NCI-H526 treated with DMSO at 0.1 percent for 48 hours (cell line): ENCODE measurements around the gene EMD.

ENCODE experiments used
- DNase-seq: peaks from one replicate; lab custom pipeline; 2025; lab: John Stamatoyannopoulos, UW

The EMD gene

DNA sequence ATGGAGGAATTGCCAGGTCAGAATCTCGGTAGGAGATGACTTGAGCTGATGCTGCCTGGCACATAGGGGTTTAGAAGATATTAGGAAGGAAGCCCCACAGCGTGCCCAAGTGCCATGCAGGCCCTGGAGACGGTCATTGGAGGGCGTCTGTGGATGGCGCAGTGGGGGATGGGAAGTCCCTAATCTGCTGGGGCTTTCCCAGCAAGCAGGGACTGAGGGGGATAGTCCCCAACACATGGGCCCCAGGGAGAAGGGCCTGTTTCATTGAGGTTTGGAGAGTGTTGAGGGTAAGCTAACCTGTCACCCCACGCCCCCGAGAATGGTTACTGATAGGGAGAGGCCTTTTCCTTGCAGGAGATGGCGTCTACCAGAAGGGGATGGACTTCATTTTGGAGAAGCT, 40.1 kb downstream of the EMD start:
- DNase-seq, result no peak

- DNase-seq, result no peak
Observed at GRCh38 chrX:154419688-154420401, 40.8 kb downstream of the EMD start.

- no peak for DNase-seq
Observed at GRCh38 chrX:154420402-154420756, 41.3 kb downstream of the EMD start.

DNA sequence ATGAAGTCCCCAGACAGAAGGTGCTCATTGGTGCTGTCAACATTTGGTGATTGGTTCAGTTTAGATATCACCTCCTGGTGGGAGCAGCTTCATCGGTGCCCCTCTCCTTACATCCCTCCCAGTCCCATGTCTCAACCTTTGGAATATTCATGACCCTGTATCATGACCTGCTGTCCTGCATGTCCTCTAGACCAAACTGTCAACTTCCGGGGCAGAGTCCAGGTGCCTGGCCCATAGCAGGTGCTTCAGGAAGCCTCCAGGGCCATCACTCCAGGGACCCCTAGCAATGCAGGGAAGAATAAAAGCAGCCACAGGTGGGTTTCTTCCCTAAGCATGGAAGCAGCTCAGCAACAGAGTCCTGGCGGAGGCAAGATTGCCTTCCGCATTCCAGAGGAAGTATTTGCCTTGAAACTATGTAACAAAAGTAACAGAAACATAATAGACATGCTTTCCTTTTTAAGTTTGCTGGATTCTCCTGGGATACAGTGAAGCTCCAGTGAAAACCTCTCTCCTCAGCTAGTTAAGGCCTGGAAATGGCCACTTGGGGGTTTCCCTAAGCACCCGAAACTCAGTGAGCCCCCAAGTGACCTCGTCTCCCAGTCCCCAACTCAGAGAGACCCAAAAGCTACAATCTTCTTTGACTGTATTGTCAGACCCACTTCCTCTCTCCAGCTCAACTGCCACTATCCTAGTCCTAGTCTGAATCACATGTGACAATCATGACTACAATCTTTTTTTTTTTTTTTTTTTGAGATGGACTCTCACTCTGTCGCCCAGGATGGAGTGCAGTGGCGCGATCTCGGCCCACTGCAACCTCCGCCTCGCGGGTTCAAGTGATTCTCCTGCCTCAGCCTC, 48.0 kb downstream of the EMD start:
- no peak for DNase-seq

DNA sequence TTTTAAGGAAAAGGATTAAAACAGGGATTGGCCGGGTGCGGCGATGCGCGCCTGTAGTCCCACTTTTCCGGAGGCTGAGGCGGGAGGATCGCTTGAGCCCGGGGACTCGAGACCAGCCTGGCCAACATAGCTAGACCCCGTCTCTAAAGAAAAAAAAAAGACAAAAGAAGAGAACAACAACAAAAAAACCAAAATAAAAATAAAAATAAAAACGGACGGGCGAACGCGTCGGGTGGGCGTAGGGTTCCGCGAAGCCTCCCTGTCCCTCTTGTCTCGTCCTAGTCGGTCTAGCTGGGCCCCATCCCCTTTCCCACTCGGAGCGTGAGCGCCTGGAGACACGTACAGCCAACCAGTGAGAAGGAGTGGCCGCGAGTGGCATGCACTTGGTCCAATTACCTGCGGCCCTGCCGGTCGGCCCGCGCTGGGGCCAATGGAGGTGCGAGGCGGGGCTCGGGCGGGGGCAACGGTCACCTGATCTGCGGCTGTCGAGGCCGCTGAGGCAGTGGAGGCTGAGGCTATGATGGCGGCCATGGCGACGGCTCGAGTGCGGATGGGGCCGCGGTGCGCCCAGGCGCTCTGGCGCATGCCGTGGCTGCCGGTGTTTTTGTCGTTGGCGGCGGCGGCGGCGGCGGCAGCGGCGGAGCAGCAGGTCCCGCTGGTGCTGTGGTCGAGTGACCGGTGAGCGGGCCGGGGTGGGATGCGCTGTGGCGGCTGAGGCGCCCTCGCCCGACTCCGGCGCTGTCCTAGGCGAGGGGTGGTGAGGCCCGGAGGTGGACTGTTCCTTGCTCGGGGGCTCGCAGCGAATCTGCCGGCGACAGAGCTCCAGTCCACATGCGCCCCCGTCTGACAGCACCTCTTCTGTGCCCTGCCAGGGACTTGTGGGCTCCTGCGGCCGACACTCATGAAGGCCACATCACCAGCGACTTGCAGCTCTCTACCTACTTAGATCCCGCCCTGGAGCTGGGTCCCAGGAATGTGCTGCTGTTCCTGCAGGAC, 49.4 kb downstream of the EMD start, which contains the start of gene ATP6AP1:
Gene ATP6AP1, plus strand, starts transcription at position 502 of the 996 bp plus-strand sequence. Its CDS starts 16 bp downstream, at position 518.
- peak; percentile 97 for DNase-seq

- DNase-seq, result no peak
Observed at GRCh38 chrX:154429711-154430110, 50.6 kb downstream of the EMD start.

DNA sequence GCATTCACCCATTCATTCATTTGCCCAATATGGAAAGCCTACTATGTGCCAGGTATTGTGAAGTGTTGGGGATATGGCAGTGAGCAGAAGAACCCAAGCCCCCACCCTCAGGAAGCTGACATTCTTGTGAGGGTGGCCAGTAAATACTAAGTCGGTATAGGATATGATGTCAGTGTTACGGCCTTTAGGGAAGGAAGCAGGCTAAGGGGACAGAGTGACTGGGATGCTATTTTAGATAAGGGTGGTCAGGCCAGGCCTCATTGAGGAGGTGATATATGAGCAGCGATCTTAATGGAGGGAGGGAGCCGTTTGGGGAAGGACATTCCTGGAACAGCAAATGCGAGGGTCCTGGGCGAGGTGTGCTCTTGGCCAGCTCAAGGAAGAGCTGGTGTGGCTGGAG, 51.4 kb downstream of the EMD start:
- no peak for DNase-seq

- no peak for DNase-seq
Observed at GRCh38 chrX:154430916-154431315, 51.8 kb downstream of the EMD start.
